Endothelial cell of umbilical vein (primary cell): Measurements from ENCODE around the gene RHEX. TPM values are rescaled to one million over a fixed set of nuclear protein-coding genes. Genes with fewer than 3 reads are reported as not detected.

Source experiments
- BruUV-seq: library from RNA; stranded (reverse); fragments of 400-500 nt; replicated peaks from 2 replicates; lab custom pipeline; 2021; lab: Mats Ljungman, UMichigan
- CTCF ChIA-PET: fragments of 300-600, 350-600 bp; sonication (Branson Sonifier 250); formaldehyde crosslinking; loops from one replicate; lab custom pipeline; 2021; ENCODE audit warnings: antibody characterized with exemption, inconsistent platforms; lab: Charles Lee
- POLR2A ChIA-PET: fragments of 300-600, 350-600 bp; sonication (Branson Sonifier 250); formaldehyde crosslinking; loops from one replicate; lab custom pipeline; 2021; ENCODE audit warnings: antibody characterized with exemption, inconsistent platforms; lab: Charles Lee
- DNase-seq: peaks from one replicate; pipeline ENCODE4 v3.0.0-alpha.2; 2011; ENCODE audit warnings: low read depth, low spot score
- FAIRE-seq: peaks from 2 replicates; lab custom pipeline; 2011; peaks lifted over from hg19 to GRCh38; lab: Jason Lieb, UNC
- H2AFZ ChIP-seq: 2 replicates; pipeline ENCODE4 v1.6.0; 2012; ENCODE audit warnings: low read depth, low read length, control low read depth, inconsistent platforms
- H3K27ac ChIP-seq: 2 replicates; pipeline ENCODE4 v1.5.1; 2011; ENCODE audit warnings: low read depth, mild to moderate bottlenecking, control low read depth, low read length, moderate library complexity; ENCODE audit not compliant: insufficient read depth
- H3K27me3 ChIP-seq, 2 experiments: 2 replicates each; pipeline versions ENCODE4 v1.6.0 to v1.6.1; 2011; ENCODE audit warnings: low read length in 2 of 2, mixed read lengths in 1 of 2; ENCODE audit not compliant: control insufficient read depth in 2 of 2, insufficient read depth in 2 of 2
- H3K36me3 ChIP-seq, 2 experiments: 2 replicates in 1 of 2; 3 replicates in 1 of 2; pipeline ENCODE4 v1.5.1; 2011; ENCODE audit warnings: low read length in 2 of 2, mild to moderate bottlenecking in 1 of 2, moderate library complexity in 1 of 2; ENCODE audit not compliant: control insufficient read depth in 2 of 2, insufficient read depth in 2 of 2; ENCODE audit errors: extremely low read depth in 1 of 2
- H3K4me1 ChIP-seq: 3 replicates; pipeline ENCODE4 v1.5.1; 2011; ENCODE audit warnings: mild to moderate bottlenecking, low read length; ENCODE audit not compliant: control insufficient read depth, insufficient read depth; ENCODE audit errors: extremely low read depth
- H3K4me2 ChIP-seq: 2 replicates; pipeline ENCODE4 v1.6.1; 2011; ENCODE audit warnings: low read length, control low read depth, mixed read lengths; ENCODE audit not compliant: insufficient read depth
- H3K4me3 ChIP-seq, 3 experiments: fragments of 200-600 bp in 1 of 3; sonication (generic), shearing (Covaris generic) in 1 of 3; replicated peaks in 1 of 3; 2 replicates each; pipeline ENCODE4 v1.5.1; 2011 to 2016; ENCODE audit warnings: control low read depth in 3 of 3, low read length in 3 of 3, mild to moderate bottlenecking in 2 of 3, inconsistent platforms in 1 of 3, low read depth in 1 of 3, moderate library complexity in 1 of 3; ENCODE audit not compliant: insufficient read depth in 1 of 3
- H3K79me2 ChIP-seq: 2 replicates; pipeline ENCODE4 v1.6.0; 2012; ENCODE audit warnings: low read length, inconsistent platforms; ENCODE audit not compliant: control insufficient read depth, insufficient read depth
- H3K9ac ChIP-seq: replicated peaks from 2 replicates; pipeline ENCODE3; 2011; ENCODE audit warnings: low read length, control low read depth; ENCODE audit not compliant: insufficient read depth; ENCODE audit errors: extremely low read depth
- H3K9me1 ChIP-seq: replicated peaks from 3 replicates; pipeline ENCODE4 v1.6.0; 2011; ENCODE audit warnings: mild to moderate bottlenecking, low read length; ENCODE audit not compliant: control insufficient read depth, insufficient read depth; ENCODE audit errors: extremely low read depth
- H3K9me3 ChIP-seq: replicated peaks from 2 replicates; pipeline ENCODE4 v1.5.1; 2012; ENCODE audit warnings: low read length, inconsistent platforms; ENCODE audit not compliant: control insufficient read depth, insufficient read depth
- H4K20me1 ChIP-seq: replicated peaks from 2 replicates; pipeline ENCODE3; 2011; ENCODE audit warnings: mild to moderate bottlenecking, low read length; ENCODE audit not compliant: control insufficient read depth, insufficient read depth; ENCODE audit errors: extremely low read depth
- CTCF ChIP-seq, 2 donors: IDR thresholded peaks; 1 replicate in 1 of 2; 2 replicates in 1 of 2; pipeline ENCODE4 v1.5.1; 2011; ENCODE audit warnings: low read length in 2 of 2, mild to moderate bottlenecking in 2 of 2, moderate library complexity in 2 of 2, control low read depth in 1 of 2, inconsistent platforms in 1 of 2, low read depth in 1 of 2; ENCODE audit not compliant: insufficient read depth in 1 of 2; ENCODE audit errors: extremely low read depth in 1 of 2
- EZH2 ChIP-seq: IDR thresholded peaks from 2 replicates; pipeline ENCODE4 v1.6.1; 2012; ENCODE audit warnings: borderline replicate concordance, low read depth, mild to moderate bottlenecking, moderate library complexity, low read length, inconsistent platforms; ENCODE audit not compliant: severe bottlenecking
- FOS ChIP-seq: IDR thresholded peaks from 2 replicates; pipeline ENCODE4 v1.6.1; 2011; ENCODE audit warnings: mild to moderate bottlenecking, low read length, moderate library complexity, borderline replicate concordance; ENCODE audit not compliant: insufficient read depth
- GATA2 ChIP-seq: IDR thresholded peaks from 2 replicates; pipeline ENCODE4 v1.7.0; 2011; ENCODE audit warnings: low read depth, mild to moderate bottlenecking, moderate library complexity, mixed read lengths, low read length; ENCODE audit not compliant: insufficient read length, insufficient read depth
- JUN ChIP-seq: IDR thresholded peaks from 2 replicates; pipeline ENCODE4 v1.6.1; 2011; ENCODE audit warnings: borderline replicate concordance, low read depth; ENCODE audit not compliant: insufficient read length, insufficient read depth
- MAX ChIP-seq: IDR thresholded peaks from 2 replicates; pipeline ENCODE4 v1.6.1; 2011; ENCODE audit not compliant: insufficient read depth, insufficient read length
- MYC ChIP-seq: IDR thresholded peaks from one replicate; pipeline ENCODE4 v1.6.1; 2011; ENCODE audit warnings: mild to moderate bottlenecking, low read depth, low read length
- POLR2A ChIP-seq: IDR thresholded peaks from 2 replicates; pipeline ENCODE4 v1.6.1; 2012; ENCODE audit warnings: low read depth, mild to moderate bottlenecking, control low read depth, low read length
- POLR2AphosphoS5 ChIP-seq: IDR thresholded peaks from 2 replicates; pipeline ENCODE4 v1.6.1; 2012; ENCODE audit warnings: low read depth, mild to moderate bottlenecking, control low read depth, low read length, moderate library complexity; ENCODE audit not compliant: insufficient read depth
- dilution Hi-C: fragments of 300-500 bp; cut with MboI; formaldehyde crosslinking; loops from one replicate; pipeline ENCODE4 v1.15.0; 2019; ENCODE audit warnings: low sequenced_read_pairs; ENCODE audit not compliant: extremely low pct_ligation_motif_present
- intact Hi-C: fragments of 100-400 bp; cut with micrococcal nuclease; formaldehyde crosslinking; loops from one replicate; pipeline ENCODE4 v1.10.0; 2022
- polyA plus RNA-seq, 4 experiments: library from polyadenylated mRNA; depleted of rRNA in 3 of 4; stranded (reverse) in 3 of 4; unstranded in 1 of 4; fragments of >200 nt; gene quantifications; 2 replicates each; pipeline versions ENCODE4 v1.2.1 to v1.2.3, GENCODE V29; 2011 to 2012; ENCODE audit warnings: missing spikeins in 1 of 4
- total RNA-seq: library from RNA; stranded (reverse); gene quantifications from 2 replicates; pipeline ENCODE4 v1.2.3, GENCODE V29; 2021

Gene RHEX
- total and polyA plus RNA-seq, 2 donors (not counting 3 experiments of a cell fraction or from before 2014, with no cell fraction given) = not detected

- TF ChIP-seq JUN (no peak), POLR2A (no peak), POLR2AphosphoS5 (no peak), EZH2 (no peak), GATA2 (no peak), MAX (no peak), MYC (no peak), FOS (no peak), CTCF (IDR thresholded peaks at IDR 0.05; ENCODE audit: extremely low read depth in 1 of 2, insufficient read depth in 1 of 2, low read depth in 1 of 2, low read length in 2 of 2) (no peak)
- CTCF ChIA-PET = interaction anchor here (1.1 to 1.4 kb wide), 3 partner anchors 10 to 70 kb away, joined by 3 read pairs; no protein-coding TSS in a partner anchor
These were observed 5.7 kb upstream of the RHEX start for GRCh38 chr1:206047271-206047670.

More at GRCh38 chr1:206047271-206047670, 5.7 kb upstream of the RHEX start:
- Histone ChIP-seq H3K9me1 (no peaks in the 10 kb centered on the region), H3K27me3 (peaks cover 0 to 6% of the 10 kb centered on the region in 2 experiments), H3K4me1 (no peaks in the 10 kb centered on the region), H3K9me3 (no peaks in the 10 kb centered on the region), H4K20me1 (no peaks in the 10 kb centered on the region), H3K79me2 (no peaks in the 10 kb centered on the region), H3K27ac (no peak overlapping the region), H3K4me2 (no peak overlapping the region), H2AFZ (no peak overlapping the region), H3K9ac (no peak overlapping the region), H3K36me3 (no peaks in the 10 kb centered on the region), H3K4me3 (no peak overlapping the region)
- POLR2A ChIA-PET = no interaction called here
- dilution Hi-C loops = no loop called here
- no peak for FAIRE-seq
- intact Hi-C loops = no loop called here
- DNase-seq = no peak
- BruUV-seq = no TSS peak
